ENCODE results near the gene SLC7A6.

SLC7A6 gene

GRCh38 chr16:68233835-68234187 lies 30.5 kb upstream of the SLC7A6 start:
- peak; percentile 37 for DNase-seq (ENCODE audit: low read depth, low spot score)
- H3K4me3 ChIP-seq (ENCODE audit: low read length), result no peak overlapping the region

GRCh38 chr16:68234188-68235107 lies 29.9 kb upstream of the SLC7A6 start:
- no peak overlapping the region for H3K4me3 ChIP-seq (ENCODE audit: low read length)
- DNase-seq (ENCODE audit: low read depth, low spot score), result no peak

GRCh38 chr16:68235108-68235886 lies 29.0 kb upstream of the SLC7A6 start:
- H3K4me3 ChIP-seq (ENCODE audit: low read length), result no peak overlapping the region
- no peak for DNase-seq (ENCODE audit: low read depth, low spot score)

- H3K4me3 ChIP-seq (ENCODE audit: low read length), result no peak within 1 kb of the TSS
- DNase-seq (ENCODE audit: low read depth, low spot score), result no peak
Measured at GRCh38 chr16:68235887-68236136, 28.5 kb upstream of the SLC7A6 start, which contains the start of gene ESRP2. Gene ESRP2 (minus strand): TSS chr16:68236127. CDS start chr16:68236045, 82 bp downstream.

GRCh38 chr16:68236137-68236825 lies 28.0 kb upstream of the SLC7A6 start:
- H3K4me3 ChIP-seq (ENCODE audit: low read length), result no peak overlapping the region
- no peak for DNase-seq (ENCODE audit: low read depth, low spot score)

- no peak for DNase-seq (ENCODE audit: low read depth, low spot score)
- H3K4me3 ChIP-seq (ENCODE audit: low read length), result no peak overlapping the region
Measured at GRCh38 chr16:68236826-68237242, 27.5 kb upstream of the SLC7A6 start.

GRCh38 chr16:68237243-68238028 lies 26.9 kb upstream of the SLC7A6 start:
- no peak for DNase-seq (ENCODE audit: low read depth, low spot score)
- no peak overlapping the region for H3K4me3 ChIP-seq (ENCODE audit: low read length)

- DNase-seq (ENCODE audit: low read depth, low spot score), result no peak
Measured at GRCh38 chr16:68238029-68238345, 26.3 kb upstream of the SLC7A6 start.

GRCh38 chr16:68242085-68242484 lies 22.2 kb upstream of the SLC7A6 start:
- no peak for DNase-seq (ENCODE audit: low read depth, low spot score)
- no peak overlapping the region for H3K4me3 ChIP-seq (ENCODE audit: low read length)

More at GRCh38 chr16:68238029-68238345, 26.3 kb upstream of the SLC7A6 start:
- no peak overlapping the region for H3K4me3 ChIP-seq (ENCODE audit: low read length)

- DNase-seq (ENCODE audit: low read depth, low spot score), result no peak
- H3K4me3 ChIP-seq (ENCODE audit: low read length), result no peak overlapping the region
Measured at GRCh38 chr16:68242926-68243858, 21.1 kb upstream of the SLC7A6 start.

- DNase-seq (ENCODE audit: low read depth, low spot score), result no peak
- peak overlapping the region; percentile 89 for H3K4me3 ChIP-seq (ENCODE audit: low read length)
Measured at GRCh38 chr16:68244481-68244902, 19.8 kb upstream of the SLC7A6 start.

- peak; percentile 90 for DNase-seq (ENCODE audit: low read depth, low spot score)
Measured at GRCh38 chr16:68244903-68245853, 19.1 kb upstream of the SLC7A6 start, which contains the start of gene PLA2G15. Gene PLA2G15 (plus strand): TSS chr16:68245373. CDS start chr16:68245427, 54 bp downstream.

GRCh38 chr16:68246121-68246520 lies 18.2 kb upstream of the SLC7A6 start:
- no peak for DNase-seq (ENCODE audit: low read depth, low spot score)
- peak overlapping the region; percentile 89 for H3K4me3 ChIP-seq (ENCODE audit: low read length)

More at GRCh38 chr16:68244903-68245853, 19.1 kb upstream of the SLC7A6 start, which contains the start of gene PLA2G15:
- H3K4me3 ChIP-seq (ENCODE audit: low read length), result peak within 1 kb of the TSS; percentile 89

- no peak overlapping the region for H3K4me3 ChIP-seq (ENCODE audit: low read length)
Measured at GRCh38 chr16:68246666-68247065, 17.7 kb upstream of the SLC7A6 start.

GRCh38 chr16:68247400-68247799 lies 16.9 kb upstream of the SLC7A6 start:
- no peak for DNase-seq (ENCODE audit: low read depth, low spot score)
- H3K4me3 ChIP-seq (ENCODE audit: low read length), result no peak overlapping the region

More at GRCh38 chr16:68246666-68247065, 17.7 kb upstream of the SLC7A6 start:
- DNase-seq (ENCODE audit: low read depth, low spot score), result no peak

GRCh38 chr16:68247932-68248331 lies 16.4 kb upstream of the SLC7A6 start:
- H3K4me3 ChIP-seq (ENCODE audit: low read length), result no peak overlapping the region

GRCh38 chr16:68249371-68249770 lies 15.0 kb upstream of the SLC7A6 start:
- no peak overlapping the region for H3K4me3 ChIP-seq (ENCODE audit: low read length)
- DNase-seq (ENCODE audit: low read depth, low spot score), result no peak

More at GRCh38 chr16:68247932-68248331, 16.4 kb upstream of the SLC7A6 start:
- no peak for DNase-seq (ENCODE audit: low read depth, low spot score)

Data from Jurkat, Clone E6-1 (cell line).